GM12875 (cell line): ENCODE results near the gene BLOC1S4.

Source experiments
- H3K4me3 ChIP-seq: one replicate; pipeline ENCODE4 v1.5.1; 2011; ENCODE audit warnings: low read depth, low read length, control low read depth
- TF ChIP-seq, protein P1 (sequence below): IDR thresholded peaks from 2 replicates; pipeline ENCODE4 v1.5.1; 2011; ENCODE audit warnings: low read depth, mild to moderate bottlenecking, control low read depth, inconsistent platforms, low read length, moderate library complexity, borderline replicate concordance; ENCODE audit not compliant: insufficient read depth

The BLOC1S4 gene

GRCh38 chr4:6761649-6762615 is 46.0 kb downstream of the BLOC1S4 start:
- no peak overlapping the region for H3K4me3 ChIP-seq
- TF ChIP-seq, protein P1, sequence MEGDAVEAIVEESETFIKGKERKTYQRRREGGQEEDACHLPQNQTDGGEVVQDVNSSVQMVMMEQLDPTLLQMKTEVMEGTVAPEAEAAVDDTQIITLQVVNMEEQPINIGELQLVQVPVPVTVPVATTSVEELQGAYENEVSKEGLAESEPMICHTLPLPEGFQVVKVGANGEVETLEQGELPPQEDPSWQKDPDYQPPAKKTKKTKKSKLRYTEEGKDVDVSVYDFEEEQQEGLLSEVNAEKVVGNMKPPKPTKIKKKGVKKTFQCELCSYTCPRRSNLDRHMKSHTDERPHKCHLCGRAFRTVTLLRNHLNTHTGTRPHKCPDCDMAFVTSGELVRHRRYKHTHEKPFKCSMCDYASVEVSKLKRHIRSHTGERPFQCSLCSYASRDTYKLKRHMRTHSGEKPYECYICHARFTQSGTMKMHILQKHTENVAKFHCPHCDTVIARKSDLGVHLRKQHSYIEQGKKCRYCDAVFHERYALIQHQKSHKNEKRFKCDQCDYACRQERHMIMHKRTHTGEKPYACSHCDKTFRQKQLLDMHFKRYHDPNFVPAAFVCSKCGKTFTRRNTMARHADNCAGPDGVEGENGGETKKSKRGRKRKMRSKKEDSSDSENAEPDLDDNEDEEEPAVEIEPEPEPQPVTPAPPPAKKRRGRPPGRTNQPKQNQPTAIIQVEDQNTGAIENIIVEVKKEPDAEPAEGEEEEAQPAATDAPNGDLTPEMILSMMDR: no peak

- no peak overlapping the region for H3K4me3 ChIP-seq
Measured at GRCh38 chr4:6763330-6763851, 47.4 kb downstream of the BLOC1S4 start.

DNA sequence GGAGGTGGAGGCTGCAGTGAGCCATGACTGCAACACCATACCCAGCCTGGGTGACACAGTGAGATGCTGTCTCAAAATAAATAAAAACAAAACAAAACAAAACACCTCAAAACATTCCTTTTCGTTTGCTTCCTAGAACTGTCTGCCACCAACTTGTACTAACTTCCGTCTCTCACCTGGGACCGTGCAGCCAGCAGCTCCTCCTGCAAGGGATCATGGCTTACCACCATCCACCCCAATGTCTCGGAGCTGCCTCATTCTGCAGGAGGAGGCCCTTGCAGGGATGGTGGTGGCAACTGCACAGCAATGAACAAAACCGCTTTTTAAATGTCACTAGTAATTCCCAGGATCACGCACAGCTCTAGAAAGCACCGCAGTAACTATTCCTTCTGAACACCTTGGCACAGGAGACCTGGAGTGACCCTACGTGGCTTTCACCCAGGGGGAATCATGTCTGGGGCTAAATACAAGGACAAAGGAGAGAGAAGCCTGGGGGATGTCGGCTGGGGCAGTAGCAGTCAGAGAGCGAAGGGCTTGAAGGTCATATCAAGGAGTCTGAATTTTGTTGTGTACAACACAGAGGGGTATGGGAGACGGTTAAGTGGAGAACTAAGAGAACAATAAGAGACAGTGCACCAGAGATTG is 49.1 kb downstream of the BLOC1S4 start:
- H3K4me3 ChIP-seq: no peak overlapping the region
- TF ChIP-seq, protein P1: no peak

More at GRCh38 chr4:6763330-6763851, 47.4 kb downstream of the BLOC1S4 start:
- TF ChIP-seq, protein P1: no peak

DNA sequence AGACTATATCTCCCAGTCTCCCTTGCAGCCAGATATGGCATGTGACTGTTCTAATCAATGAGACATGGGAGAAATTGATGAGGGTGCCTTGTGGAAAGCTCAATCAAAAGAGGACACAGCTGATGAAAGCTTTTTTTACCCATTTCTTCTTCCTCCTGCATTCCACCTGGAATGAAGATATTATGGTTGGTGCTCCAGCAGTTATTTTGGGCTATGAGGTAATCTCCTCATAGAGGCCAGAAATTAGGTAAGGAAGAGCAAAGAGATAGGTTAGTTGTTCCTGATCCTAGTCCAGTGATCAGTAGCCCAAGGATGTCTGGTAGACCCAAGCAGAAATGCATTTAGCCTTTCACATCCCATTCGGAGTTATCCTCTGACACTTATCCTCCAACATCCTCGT is 49.7 kb downstream of the BLOC1S4 start:
- no peak overlapping the region for H3K4me3 ChIP-seq
- TF ChIP-seq, protein P1: no peak
